Measurements from ENCODE around the gene TMPRSS7.

- TF ChIP-seq CTCF (IDR thresholded peaks at IDR 0.05) (no peak), EZH2 (IDR thresholded peaks at IDR 0.05) (no peak)
Observed at GRCh38 chr3:112053229-112053628, 18.7 kb downstream of the TMPRSS7 start.
